NCI-H526 (cell line): ENCODE results near the gene SESN2.

Experiments
- DNase-seq, 2 experiments: peaks; one replicate each; lab custom pipeline; 2025; lab: John Stamatoyannopoulos, UW

Gene SESN2

DNA sequence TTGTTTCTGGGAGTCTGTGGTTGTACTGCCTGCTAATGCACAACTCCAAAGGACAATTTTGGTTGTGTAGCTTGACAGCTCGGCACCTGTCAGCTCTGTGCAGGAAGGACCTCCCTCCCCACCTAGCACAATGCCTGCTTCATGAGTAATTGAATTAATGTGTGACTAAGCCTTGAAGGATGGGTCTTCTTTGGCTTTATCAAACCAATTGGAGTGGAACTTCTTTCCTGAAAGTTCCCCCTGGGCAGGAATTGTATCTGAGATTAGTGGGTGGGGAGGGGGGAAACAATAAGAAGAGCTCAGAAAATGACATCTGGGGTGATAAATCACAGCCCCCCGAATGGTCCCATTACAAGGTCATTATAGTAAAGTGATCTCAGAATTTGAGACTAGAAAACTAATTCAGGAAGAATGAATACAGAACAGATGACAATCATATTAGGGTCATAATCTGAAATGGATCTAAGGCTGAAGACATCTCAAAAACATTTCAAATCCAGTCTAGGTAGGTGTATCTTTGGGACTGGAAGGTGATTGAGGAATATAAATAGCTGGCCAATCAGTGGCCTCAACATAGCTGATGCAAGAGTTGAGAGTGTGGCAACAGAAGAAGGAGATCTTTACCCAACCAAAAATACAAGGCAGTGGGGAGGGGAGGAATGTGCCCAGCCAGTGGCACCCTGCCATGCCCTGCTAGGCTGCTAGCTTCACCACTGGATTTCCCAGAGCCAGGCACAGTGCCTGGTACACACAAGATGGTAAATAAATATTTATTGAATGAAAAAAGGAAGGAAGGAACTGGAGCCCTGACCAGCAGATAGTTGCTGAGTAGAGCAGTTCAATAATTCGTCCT, 10.1 kb upstream of the SESN2 start:
- DNase-seq, result peak in 1 of 2 experiments; percentile 40

DNA sequence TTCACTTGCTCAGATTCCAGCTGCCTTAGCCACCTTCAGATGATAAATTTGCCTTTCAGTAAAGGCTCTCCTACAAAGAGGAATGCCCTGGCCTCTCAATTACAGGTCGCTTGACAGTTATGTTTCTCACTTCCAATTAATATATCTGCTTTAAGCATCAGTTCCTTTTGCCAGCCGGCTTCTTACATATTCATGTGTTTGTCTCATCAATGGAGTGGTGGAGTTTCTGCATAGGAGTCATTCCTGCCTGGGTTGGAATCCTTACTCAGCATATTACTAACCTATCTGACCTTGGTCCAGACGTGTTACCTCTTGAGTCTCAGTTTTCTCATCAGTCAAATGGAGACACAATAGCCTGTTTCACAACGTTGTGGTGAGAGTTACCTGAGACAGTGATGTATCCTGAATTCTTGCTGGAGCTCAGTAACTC, 9.4 kb upstream of the SESN2 start:
- DNase-seq, result no peak

DNA sequence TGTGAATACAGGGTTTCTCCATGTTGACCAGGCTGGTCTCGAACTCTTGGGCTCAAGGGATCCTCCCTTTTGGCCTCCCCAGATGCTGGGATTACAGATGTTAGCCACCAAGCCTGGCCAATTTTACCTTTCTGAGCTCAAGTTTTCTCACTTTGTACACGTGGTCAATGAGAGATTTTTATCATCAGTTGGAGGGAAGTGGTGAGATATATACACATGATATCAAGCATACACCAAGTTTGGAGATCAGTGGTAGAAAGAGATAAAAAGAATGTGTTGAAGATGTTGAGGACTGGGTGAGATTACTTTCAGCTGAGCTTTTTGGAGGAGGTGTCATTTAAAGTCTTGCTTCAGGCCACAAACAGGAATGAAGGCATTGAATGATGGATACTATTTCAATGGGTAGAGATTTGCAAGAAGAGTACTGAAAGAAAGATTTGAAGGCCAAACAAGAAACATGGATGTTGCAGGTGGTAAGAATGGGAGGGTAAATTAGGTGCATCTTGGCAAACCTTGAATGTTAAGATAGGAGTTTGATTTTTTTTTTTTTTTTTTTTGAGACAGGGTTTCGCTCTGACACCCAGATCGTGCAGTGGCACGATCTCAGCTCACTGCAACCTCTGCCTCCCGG, 3.0 kb upstream of the SESN2 start:
- DNase-seq, result no peak

- DNase-seq, result no peak
These were observed 1.6 kb upstream of the SESN2 start for GRCh38 chr1:28257736-28258135.

GRCh38 chr1:28258628-28259251, 578 bp upstream of the SESN2 start:
- no peak for DNase-seq

- DNase-seq, result peak in 1 of 2 experiments; percentile 63
These were observed 850 bp downstream of the SESN2 start for GRCh38 chr1:28259934-28260802.

DNA sequence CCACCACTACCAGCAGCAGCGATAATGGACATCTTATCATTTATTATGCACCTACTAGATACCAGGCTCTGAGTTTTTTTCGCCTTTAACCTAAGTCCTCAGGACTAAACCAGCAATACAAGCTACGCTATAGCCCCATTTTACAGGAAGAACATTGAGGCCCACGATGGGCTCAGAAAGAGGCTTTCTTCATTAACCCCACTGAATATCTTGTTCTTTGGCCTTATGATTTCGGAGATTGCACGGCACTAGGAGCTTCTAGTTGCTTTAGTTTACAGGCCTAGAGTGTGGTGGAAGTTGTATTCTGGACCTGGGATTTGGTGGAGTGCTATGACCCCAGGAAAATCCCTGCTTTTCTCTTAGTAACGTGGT, 1.5 kb downstream of the SESN2 start:
- DNase-seq, result no peak

DNA sequence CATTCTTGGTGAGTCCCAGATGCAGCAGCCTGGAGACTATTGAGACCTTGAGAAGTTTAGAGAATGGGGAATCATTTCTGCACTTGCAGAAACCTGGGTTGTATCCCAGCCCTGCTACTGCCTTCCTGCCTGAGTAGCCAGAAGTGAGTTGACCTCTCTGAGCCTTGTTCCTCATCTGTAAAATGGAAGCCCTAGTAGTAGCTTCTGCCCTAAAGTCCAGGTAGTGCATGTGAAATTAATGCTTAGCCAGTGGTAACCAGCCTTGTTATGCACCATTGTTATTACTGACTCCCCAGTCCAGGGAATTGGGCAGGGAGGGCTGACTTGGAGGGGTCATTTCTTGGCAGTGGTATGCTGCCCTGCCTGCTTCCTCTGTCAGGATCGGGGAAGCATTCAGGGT, 5.6 kb downstream of the SESN2 start:
- no peak for DNase-seq

GRCh38 chr1:28265577-28265976, 6.3 kb downstream of the SESN2 start:
- DNase-seq, result no peak

GRCh38 chr1:28266920-28267322, 7.6 kb downstream of the SESN2 start:
- DNase-seq, result no peak

DNA sequence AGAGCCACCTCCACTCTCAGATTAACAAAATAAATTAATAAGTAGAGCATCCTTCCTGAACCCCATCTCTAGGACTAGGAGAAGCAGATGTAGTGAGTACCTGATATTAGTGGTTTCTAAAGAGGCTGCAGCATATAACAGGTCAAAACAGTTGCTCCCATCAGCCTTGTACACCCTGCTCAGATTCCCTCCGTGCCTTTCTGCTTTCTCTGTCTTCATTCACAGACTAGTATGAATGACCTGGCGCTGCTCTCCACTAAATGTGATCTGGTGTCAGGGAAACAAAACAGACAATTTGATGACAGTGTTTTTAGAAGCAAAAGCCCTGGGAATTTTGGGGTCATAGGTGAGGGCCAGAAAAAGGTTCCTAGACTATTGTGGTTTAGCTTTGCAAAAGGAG, 8.3 kb downstream of the SESN2 start:
- no peak for DNase-seq

DNA sequence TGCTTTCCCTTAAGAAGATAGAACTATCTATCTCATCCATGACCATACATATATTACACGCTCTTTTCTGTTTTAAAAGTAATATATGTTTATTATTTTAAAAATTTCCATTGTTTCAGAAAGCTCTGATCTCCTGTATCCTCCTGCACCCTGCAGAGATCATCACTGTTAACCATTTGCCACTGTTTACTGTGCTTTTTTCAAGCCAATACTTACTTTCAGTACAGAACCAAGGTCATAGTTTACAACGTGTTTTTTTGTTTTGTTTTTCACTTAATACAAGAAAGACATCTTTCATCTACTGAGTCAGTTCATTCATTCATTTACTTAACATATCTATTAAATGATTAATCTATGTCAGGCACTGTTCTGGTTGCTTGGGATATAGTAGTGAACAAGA, 10.2 kb downstream of the SESN2 start:
- no peak for DNase-seq

- no peak for DNase-seq
These were observed 13.0 kb downstream of the SESN2 start for GRCh38 chr1:28272215-28272852.

DNA sequence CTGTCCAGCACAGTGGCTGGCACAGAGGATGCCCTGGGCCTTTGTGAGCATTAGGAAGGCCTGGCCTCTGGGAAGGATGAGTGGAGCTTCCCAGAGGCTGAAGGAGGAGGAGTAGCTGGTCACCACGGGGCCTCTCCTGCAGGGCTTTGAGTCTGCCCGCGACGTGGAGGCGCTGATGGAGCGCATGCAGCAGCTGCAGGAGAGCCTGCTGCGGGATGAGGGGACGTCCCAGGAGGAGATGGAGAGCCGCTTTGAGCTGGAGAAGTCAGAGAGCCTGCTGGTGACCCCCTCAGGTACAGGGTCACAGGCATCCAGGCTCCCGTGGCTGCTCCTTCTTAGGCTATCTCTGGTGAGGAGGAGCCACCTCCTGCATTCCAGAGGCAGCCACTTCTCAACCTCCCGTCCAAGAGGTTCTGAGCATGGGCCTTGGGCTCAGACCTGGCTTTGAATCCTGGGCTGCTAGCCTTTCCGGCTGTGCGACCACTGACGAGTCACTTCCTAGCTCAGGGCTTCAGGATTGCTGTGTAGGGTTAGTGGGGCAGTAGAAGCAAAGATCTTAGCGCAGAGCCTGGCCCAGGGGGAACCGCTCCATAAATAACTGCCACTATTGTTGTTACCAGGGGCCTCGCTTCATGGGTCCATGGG, 14.0 kb downstream of the SESN2 start:
- no peak for DNase-seq

DNA sequence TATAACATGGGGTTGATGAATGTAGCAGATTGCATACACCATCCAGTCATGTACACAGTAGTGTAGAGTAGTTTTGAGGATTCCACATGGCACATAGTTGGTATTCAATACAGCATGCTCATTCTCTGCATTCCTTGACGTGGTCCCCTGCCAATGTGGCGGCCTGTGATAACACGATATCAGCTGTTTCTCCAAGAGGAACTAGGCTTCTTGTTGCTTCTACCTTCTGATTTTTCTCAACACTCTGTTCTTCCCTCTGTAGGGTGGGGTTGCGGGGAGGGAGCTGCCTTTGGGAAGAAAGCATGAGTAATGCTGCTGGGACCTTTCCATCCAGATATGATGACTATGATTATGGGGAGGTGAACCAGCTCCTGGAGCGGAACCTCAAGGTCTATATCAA, 19.4 kb downstream of the SESN2 start:
- DNase-seq, result no peak

- DNase-seq, result no peak
These were observed 20.4 kb downstream of the SESN2 start for GRCh38 chr1:28279721-28280120.

DNA sequence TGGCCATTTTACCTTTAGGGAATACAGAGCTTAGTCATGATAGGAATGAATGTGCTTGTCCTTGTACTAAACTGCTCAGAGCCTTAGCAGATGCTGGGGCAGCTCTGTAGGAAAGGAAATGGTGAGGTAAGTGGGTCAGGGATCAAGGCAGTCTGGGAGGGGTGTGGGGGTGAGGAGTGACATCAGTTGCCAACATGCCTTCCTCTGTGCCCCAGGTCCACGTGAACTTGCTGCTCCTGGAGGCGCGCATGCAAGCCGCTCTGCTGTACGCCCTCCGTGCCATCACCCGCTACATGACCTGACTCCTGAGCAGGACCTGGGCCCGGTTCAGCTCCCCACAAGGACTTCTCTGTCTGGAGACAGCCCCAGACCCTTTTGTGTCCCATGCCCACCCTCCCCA, 21.2 kb downstream of the SESN2 start:
- DNase-seq, result no peak

GRCh38 chr1:28280977-28281381, 21.7 kb downstream of the SESN2 start:
- DNase-seq, result no peak

GRCh38 chr1:28281608-28282425, 22.5 kb downstream of the SESN2 start:
- DNase-seq, result no peak
